RWPE2 (cell line): ENCODE data around the gene MEGF9.

Experiments
- ATAC-seq: fragments of 200-7000 bp; cut with Tn5 transposase; 3 replicates; pipeline ENCODE4 v1.9.1; 2021; ENCODE audit warnings: low read depth
- DNase-seq: peaks from one replicate; pipeline ENCODE4 v3.0.0-alpha.2; 2020; ENCODE audit warnings: low spot score
- H3K27ac ChIP-seq: fragments of 450-650 bp; 2 replicates; pipeline ENCODE4 v1.5.1; 2017; ENCODE audit warnings: mild to moderate bottlenecking; ENCODE audit not compliant: poor library complexity, severe bottlenecking
- H3K27me3 ChIP-seq: fragments of 250-450 bp; sonication (Bioruptor Pico); 2 replicates; pipeline ENCODE4 v1.5.1; 2021; ENCODE audit warnings: mild to moderate bottlenecking, moderate library complexity; ENCODE audit not compliant: insufficient read depth, poor library complexity, severe bottlenecking
- H3K36me3 ChIP-seq: fragments of 250-450 bp; sonication (Bioruptor Pico); 2 replicates; pipeline ENCODE4 v1.5.1; 2020; ENCODE audit warnings: low read depth, mild to moderate bottlenecking, moderate library complexity
- H3K4me1 ChIP-seq: fragments of 250-450 bp; sonication (Bioruptor Pico); 2 replicates; pipeline ENCODE4 v1.5.1; 2021; ENCODE audit warnings: mild to moderate bottlenecking, moderate library complexity; ENCODE audit not compliant: insufficient read depth, poor library complexity, severe bottlenecking
- H3K4me3 ChIP-seq: fragments of 250-450 bp; sonication (Bioruptor Pico); 2 replicates; pipeline ENCODE4 v1.5.1; 2021; ENCODE audit warnings: mild to moderate bottlenecking, moderate library complexity; ENCODE audit not compliant: severe bottlenecking
- H3K9me3 ChIP-seq: fragments of 250-450 bp; sonication (Bioruptor Pico); 2 replicates; pipeline ENCODE4 v1.5.1; 2021; ENCODE audit warnings: mild to moderate bottlenecking, moderate library complexity; ENCODE audit not compliant: severe bottlenecking
- TF ChIP-seq, protein P1 (sequence below): fragments of 450-650 bp; IDR thresholded peaks from one replicate; pipeline ENCODE4 v1.5.1; 2017; ENCODE audit warnings: mild to moderate bottlenecking, moderate library complexity; ENCODE audit not compliant: poor library complexity, severe bottlenecking

MEGF9 gene

DNA sequence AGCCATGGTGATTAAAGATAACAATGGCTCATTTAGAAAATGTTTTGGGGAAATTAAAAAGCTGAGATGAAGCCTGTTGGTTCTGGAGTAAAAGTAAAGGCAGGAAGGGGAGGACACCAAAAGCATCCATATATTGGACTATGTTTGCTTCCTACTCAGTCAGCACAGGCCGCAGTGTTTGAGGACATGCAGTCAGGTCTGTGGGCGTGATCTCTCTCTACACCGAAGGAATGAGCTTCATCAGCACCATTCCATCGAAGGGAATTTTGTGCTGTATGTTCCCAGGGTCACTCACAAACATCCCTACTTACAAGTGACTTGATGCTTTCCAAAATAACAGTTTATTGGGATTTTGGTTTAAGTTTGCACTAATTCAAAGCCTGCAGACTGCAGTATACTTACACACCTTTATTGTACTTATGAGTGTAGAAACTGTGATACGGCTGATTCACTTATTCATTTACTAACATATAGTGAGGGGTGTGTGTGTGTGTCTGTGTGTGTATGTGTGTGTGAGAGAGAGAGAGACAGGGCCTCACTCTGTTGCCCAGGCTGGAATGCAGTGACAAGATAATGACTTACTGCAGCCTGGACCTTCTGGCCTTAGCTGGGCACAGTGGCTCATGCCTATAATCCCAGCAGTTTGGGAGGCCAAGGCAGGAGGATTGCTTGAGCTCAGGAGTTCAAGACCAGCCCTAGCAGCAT, 120.9 kb downstream of the MEGF9 start:
- no peak for DNase-seq
- Histone ChIP-seq H3K4me1 (no peaks in the 10 kb centered on the region), H3K4me3 (no peak overlapping the region), H3K36me3 (no peaks in the 10 kb centered on the region), H3K27ac (no peak overlapping the region), H3K27me3 (no peaks in the 10 kb centered on the region), H3K9me3 (no peaks in the 10 kb centered on the region)
- TF ChIP-seq, protein P1, sequence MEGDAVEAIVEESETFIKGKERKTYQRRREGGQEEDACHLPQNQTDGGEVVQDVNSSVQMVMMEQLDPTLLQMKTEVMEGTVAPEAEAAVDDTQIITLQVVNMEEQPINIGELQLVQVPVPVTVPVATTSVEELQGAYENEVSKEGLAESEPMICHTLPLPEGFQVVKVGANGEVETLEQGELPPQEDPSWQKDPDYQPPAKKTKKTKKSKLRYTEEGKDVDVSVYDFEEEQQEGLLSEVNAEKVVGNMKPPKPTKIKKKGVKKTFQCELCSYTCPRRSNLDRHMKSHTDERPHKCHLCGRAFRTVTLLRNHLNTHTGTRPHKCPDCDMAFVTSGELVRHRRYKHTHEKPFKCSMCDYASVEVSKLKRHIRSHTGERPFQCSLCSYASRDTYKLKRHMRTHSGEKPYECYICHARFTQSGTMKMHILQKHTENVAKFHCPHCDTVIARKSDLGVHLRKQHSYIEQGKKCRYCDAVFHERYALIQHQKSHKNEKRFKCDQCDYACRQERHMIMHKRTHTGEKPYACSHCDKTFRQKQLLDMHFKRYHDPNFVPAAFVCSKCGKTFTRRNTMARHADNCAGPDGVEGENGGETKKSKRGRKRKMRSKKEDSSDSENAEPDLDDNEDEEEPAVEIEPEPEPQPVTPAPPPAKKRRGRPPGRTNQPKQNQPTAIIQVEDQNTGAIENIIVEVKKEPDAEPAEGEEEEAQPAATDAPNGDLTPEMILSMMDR, result no peak
- no peak for ATAC-seq

DNA sequence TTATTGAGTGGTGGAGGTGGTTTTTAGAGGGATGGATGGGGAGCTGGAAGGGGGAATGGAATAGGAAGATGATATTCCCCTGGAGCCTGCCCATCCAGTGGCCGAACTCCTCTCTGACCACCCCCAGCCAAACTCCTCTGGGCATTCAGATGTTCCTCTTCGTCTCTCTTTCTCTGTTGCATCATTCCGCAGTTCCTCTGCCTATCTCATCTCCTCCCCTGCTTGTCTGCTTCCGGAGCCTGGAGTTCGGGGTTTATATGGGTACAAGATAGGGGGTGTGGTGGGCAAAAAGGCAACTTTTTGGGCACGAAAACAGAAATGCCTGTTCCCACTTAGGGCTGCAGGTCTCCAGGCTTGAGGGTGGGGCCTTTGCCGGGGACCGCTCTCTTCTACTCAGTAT, 122.1 kb downstream of the MEGF9 start:
- TF ChIP-seq, protein P1, result no peak

DNA sequence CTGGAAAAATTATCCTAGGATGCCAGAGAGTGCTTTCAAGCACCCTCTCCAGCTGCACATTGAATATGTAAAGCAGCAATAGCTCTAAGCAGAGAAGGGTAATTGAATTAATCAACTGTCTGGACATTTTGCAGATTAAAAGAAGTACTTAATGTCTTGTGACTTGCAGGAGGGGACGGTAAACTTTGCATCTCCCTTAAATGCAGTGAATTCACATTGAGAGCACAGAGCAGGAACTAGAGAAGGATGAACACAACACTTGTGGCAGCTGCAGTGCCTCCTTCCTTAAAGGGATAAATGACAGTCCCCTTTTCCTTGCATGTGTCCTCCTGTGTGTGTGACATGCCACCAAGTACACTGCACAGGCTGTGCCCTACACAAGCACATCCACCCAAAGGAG, 126.9 kb downstream of the MEGF9 start:
- no peak for ATAC-seq
- H3K9me3 ChIP-seq, result no peaks in the 10 kb centered on the region
- no peaks in the 10 kb centered on the region for H3K36me3 ChIP-seq
- H3K4me3 ChIP-seq, result no peak overlapping the region
- no peak for DNase-seq
- H3K27ac ChIP-seq, result no peak overlapping the region
- TF ChIP-seq, protein P1, result no peak
- H3K4me1 ChIP-seq, result no peaks in the 10 kb centered on the region
- H3K27me3 ChIP-seq, result no peaks in the 10 kb centered on the region

More for the DNA sequence above, 122.1 kb downstream of the MEGF9 start:
- ATAC-seq (no peak), DNase-seq (no peak)
- no peak overlapping the region for H3K4me3 ChIP-seq
- H3K27me3 ChIP-seq, result no peaks in the 10 kb centered on the region
- no peaks in the 10 kb centered on the region for H3K36me3 ChIP-seq
- no peak overlapping the region for H3K27ac ChIP-seq
- no peaks in the 10 kb centered on the region for H3K9me3 ChIP-seq
- no peaks in the 10 kb centered on the region for H3K4me1 ChIP-seq

DNA sequence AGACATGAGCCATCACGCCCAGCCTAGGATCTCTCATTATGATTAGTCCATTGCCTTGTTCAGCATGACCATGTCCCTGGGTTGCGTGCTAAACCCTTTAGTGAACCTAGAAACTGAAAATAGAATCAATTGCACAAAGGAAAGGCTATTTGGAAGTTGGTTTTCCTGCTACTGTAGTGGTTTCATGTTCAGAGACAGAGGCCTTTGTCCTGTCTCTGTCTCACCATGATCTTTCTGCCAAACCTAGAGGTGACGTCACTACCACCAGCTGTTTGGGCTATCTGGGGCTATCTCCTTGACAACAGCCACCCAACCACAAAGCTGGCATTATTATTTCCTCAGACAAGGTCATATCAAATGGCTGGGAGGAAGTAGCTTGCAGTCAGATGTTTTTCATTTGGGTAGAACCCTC, 130.3 kb downstream of the MEGF9 start:
- ATAC-seq (no peak), DNase-seq (no peak)
- H3K27ac ChIP-seq, result no peak overlapping the region
- no peak overlapping the region for H3K4me3 ChIP-seq
- H3K4me1 ChIP-seq, result peaks cover 3% of the 10 kb centered on the region
- no peaks in the 10 kb centered on the region for H3K36me3 ChIP-seq
- TF ChIP-seq, protein P1, result no peak
- H3K9me3 ChIP-seq, result no peaks in the 10 kb centered on the region
- H3K27me3 ChIP-seq, result no peaks in the 10 kb centered on the region
